Muscle layer of colon (tissue), 2 donors: ENCODE results near the gene KLHDC8B.

ENCODE experiments used
- H3K27ac ChIP-seq: one replicate; pipeline ENCODE4 v1.7.0; 2013; ENCODE audit warnings: low read depth, mild to moderate bottlenecking, low read length, moderate library complexity
- H3K27me3 ChIP-seq, 2 donors: one replicate each; pipeline ENCODE4 v1.7.0; 2013; ENCODE audit warnings: low read length in 2 of 2, mild to moderate bottlenecking in 2 of 2; ENCODE audit not compliant: insufficient read depth in 2 of 2, control insufficient read depth in 1 of 2
- H3K36me3 ChIP-seq: one replicate; pipeline ENCODE4 v1.7.0; 2013; ENCODE audit warnings: mild to moderate bottlenecking, low read length; ENCODE audit not compliant: insufficient read depth
- H3K4me1 ChIP-seq: one replicate; pipeline ENCODE4 v1.7.0; 2013; ENCODE audit warnings: mild to moderate bottlenecking, low read length; ENCODE audit not compliant: insufficient read depth
- H3K4me3 ChIP-seq, 2 donors: one replicate each; pipeline ENCODE4 v1.7.0; 2013; ENCODE audit warnings: low read length in 2 of 2, low read depth in 1 of 2, mild to moderate bottlenecking in 1 of 2, moderate library complexity in 1 of 2
- H3K9ac ChIP-seq: one replicate; pipeline ENCODE4 v1.7.0; 2013; ENCODE audit warnings: low read length
- H3K9me3 ChIP-seq: one replicate; pipeline ENCODE4 v1.7.0; 2013; ENCODE audit warnings: mild to moderate bottlenecking, low read length
- donor health status: abdominal sarcoma.
- donor health status: Adenocarcinoma of cecum.

Gene KLHDC8B

DNA sequence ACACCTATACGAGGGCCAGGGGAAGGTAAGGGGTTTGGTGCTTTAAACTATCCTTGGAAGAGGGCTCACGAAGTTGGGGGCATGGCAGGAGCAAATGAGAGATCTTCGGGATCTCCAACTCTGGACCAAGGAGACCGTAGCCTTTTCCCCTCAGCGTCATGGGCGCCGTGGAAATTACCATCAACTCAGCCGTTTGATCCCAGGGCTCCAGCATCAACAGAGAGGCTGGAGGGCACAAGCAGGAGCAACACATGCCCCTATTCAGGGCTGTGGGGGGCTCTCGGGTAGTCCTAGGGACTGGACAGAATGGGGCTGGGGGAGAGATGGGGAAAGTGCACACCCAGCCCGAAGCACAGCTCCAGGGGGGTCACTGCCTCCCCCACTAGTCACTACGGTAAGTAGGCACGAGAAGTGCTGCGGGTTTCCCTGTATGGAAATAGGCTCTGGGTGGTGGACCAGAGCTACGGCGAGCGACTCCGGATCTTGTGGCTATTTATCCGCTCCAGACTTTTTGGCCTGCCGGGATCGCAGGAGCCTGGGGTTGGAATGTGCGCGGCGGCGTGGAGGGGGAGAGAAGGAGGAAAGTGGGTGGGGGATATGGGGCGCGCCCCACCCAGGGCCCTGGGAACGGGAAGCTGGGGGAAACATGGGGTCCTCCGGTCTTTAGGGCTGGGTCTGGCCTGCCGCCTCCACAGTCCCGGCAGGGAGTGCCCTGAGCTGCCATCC, 38.0 kb upstream of the KLHDC8B start:
- Histone ChIP-seq H3K4me3 (peak overlapping the region; percentile 64 to 83), H3K36me3 (peaks cover 34% of the 10 kb centered on the region), H3K9me3 (no peaks in the 10 kb centered on the region), H3K9ac (peak overlapping the region; percentile 77), H3K4me1 (peaks cover 28% of the 10 kb centered on the region), H3K27ac (peak overlapping the region; percentile 70), H3K27me3 (no peaks in the 10 kb centered on the region)

DNA sequence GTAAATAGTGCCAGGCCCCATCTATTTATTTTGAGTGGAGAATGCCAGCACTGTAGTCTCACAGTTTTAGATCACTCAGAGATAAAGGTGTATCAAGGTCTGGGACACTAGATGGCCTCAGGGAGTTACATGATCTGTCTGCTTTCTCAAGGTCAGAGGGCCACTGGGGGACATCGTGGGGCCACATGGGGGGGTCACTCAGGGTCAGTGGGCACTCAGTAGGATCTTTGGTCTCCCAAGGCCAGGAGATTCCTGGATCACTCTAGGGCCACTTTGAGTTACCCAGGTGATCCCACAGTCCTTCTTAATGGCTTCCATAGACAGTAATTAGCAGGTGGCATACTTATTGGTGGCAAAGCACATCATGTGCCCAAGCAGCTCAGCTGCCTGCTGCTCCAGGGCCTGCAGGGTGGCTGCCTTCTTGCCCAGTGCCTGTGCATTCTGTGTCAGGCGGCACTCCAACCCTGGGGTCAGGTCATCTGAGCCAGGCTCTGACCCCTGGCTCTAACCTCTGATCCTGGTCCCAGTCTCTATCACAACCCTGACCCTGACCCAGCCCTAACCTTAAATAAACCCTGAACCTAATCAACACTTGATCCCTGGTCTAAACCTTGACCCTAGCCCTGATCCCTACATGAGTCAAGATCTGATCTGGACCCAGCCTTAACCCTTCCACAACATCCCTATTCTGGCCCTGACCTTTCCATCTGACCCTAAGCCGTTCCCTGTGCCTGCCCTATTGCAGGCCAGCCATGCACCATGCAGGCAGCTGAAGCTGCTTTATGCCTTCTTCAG, 36.7 kb upstream of the KLHDC8B start:
- Histone ChIP-seq H3K36me3 (peaks cover 21% of the 10 kb centered on the region), H3K4me3 (no peak overlapping the region)

DNA sequence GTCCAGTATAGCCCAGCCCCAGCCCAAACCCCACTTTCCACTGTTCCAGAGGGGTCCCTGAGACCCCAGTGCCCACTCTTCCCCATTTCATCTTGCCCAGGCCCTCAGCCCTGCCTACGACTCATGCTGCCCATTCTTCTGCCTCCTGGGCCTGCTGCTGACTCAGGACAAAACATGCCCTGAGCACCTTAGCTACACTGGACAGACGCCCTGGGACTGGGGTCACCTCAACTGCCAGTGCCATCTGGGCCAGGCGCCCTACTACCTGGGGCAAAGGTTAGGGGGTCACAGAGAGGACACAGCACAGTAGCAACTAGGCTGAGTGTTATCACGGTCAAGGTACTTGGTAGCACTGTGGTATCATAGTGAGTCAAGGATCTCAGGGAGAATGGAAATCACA, 35.9 kb upstream of the KLHDC8B start:
- no peaks in the 10 kb centered on the region for H3K27me3 ChIP-seq
- no peaks in the 10 kb centered on the region for H3K9me3 ChIP-seq
- peaks cover 21% of the 10 kb centered on the region for H3K4me1 ChIP-seq
- H3K36me3 ChIP-seq, result peaks cover 13% of the 10 kb centered on the region
- H3K4me3 ChIP-seq, result no peak overlapping the region
- H3K27ac ChIP-seq, result no peak overlapping the region
- H3K9ac ChIP-seq, result no peak overlapping the region

More for the DNA sequence above, 36.7 kb upstream of the KLHDC8B start:
- no peak overlapping the region for H3K27ac ChIP-seq
- H3K9me3 ChIP-seq, result no peaks in the 10 kb centered on the region
- H3K4me1 ChIP-seq, result peaks cover 28% of the 10 kb centered on the region
- H3K27me3 ChIP-seq, result no peaks in the 10 kb centered on the region
- no peak overlapping the region for H3K9ac ChIP-seq

DNA sequence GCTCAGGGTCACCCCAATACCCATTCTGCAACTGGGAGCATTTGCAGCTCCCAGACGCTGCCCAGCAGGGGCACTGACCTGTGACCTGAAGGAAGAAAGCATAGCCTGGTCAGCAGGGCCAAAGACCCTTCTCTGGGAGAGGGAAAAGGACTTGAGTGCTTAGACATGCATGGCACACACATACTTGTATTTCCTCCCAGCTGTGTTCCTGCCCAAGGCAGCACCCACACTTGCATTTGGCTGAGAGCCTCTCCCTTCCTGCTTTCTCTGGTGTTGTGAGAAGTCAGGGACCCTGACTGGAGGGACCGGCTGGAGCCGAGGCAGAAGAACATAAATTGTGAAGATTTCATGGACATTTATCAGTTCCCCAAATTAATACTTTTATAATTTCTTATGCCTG, 31.3 kb upstream of the KLHDC8B start:
- Histone ChIP-seq H3K9ac (no peak overlapping the region), H3K27me3 (no peaks in the 10 kb centered on the region), H3K4me3 (no peak overlapping the region), H3K27ac (no peak overlapping the region), H3K4me1 (no peaks in the 10 kb centered on the region), H3K36me3 (no peaks in the 10 kb centered on the region), H3K9me3 (no peaks in the 10 kb centered on the region)

DNA sequence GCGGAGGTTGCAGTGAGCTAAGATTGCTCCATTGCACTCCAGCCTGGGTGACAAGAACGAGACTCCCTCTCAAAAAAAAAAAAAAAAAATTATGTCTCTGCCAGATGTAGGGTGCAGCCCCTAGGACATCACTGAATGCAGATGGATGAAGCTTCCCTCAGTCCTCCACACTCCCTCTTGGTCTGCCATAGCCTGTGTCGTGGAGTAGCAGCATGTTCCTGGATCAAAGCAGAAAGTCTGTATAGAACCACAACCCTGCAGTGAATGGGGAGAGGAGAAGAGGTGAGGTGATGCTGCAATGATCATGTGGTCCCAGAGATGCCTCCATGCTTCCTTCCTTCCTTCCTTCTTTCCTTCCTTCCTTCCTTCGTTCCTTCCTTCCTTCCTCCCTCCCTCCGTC, 23.2 kb upstream of the KLHDC8B start:
- Histone ChIP-seq H3K4me1 (no peaks in the 10 kb centered on the region), H3K27me3 (no peaks in the 10 kb centered on the region), H3K27ac (no peak overlapping the region), H3K4me3 (no peak overlapping the region), H3K9me3 (no peaks in the 10 kb centered on the region), H3K36me3 (no peaks in the 10 kb centered on the region), H3K9ac (no peak overlapping the region)

DNA sequence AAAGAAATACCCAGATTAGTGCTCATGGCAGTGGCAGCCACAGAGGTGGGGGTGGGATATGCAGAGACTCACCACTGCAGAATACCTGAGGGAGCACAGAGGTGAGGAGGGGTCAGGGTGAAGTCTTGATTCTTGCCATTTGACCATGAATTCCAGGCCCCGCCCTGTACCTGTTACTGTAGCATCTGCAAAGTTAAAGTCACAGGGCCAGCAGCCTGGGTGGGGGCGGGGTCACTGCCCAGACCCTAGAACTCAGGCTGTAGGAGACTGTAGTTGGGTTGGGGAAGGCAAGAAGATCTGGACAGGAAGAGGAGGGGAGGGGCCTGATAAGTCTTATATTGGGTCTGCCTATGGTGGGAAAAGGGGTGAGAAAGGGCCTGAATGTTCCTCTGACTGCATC, 19.8 kb upstream of the KLHDC8B start:
- H3K27me3 ChIP-seq, result no peaks in the 10 kb centered on the region
- no peak overlapping the region for H3K9ac ChIP-seq
- no peaks in the 10 kb centered on the region for H3K36me3 ChIP-seq
- no peaks in the 10 kb centered on the region for H3K9me3 ChIP-seq
- no peaks in the 10 kb centered on the region for H3K4me1 ChIP-seq
- H3K4me3 ChIP-seq, result no peak overlapping the region
- H3K27ac ChIP-seq, result no peak overlapping the region

DNA sequence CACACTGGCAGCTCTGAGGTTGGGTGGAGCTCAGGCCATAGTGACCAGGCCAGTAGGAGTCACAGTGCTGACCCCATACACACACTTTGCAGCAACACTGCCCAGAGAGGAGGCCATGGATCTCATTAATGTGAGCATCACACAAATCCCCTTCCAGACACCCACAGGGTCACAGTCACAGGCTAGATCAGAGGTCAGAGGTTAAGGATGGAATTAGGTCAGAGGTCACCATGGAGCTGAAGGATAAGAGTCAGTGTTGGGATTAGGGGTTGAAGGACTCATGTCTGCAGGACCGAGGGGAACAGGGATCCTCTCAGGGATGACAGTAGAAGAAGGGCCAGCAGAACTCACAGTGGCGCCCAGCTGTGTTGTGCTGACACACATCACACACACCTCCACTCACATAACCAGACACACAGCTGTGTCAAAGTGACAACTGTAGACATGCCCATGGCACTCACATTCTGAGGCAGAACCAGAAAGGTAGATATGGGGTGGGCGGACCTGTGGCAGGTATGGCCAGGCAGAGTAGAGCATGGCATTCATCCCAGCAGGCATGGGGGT, 18.0 kb upstream of the KLHDC8B start:
- Histone ChIP-seq H3K9ac (no peak overlapping the region), H3K27me3 (no peaks in the 10 kb centered on the region), H3K27ac (no peak overlapping the region), H3K4me1 (no peaks in the 10 kb centered on the region), H3K9me3 (no peaks in the 10 kb centered on the region), H3K36me3 (no peaks in the 10 kb centered on the region), H3K4me3 (no peak overlapping the region)

DNA sequence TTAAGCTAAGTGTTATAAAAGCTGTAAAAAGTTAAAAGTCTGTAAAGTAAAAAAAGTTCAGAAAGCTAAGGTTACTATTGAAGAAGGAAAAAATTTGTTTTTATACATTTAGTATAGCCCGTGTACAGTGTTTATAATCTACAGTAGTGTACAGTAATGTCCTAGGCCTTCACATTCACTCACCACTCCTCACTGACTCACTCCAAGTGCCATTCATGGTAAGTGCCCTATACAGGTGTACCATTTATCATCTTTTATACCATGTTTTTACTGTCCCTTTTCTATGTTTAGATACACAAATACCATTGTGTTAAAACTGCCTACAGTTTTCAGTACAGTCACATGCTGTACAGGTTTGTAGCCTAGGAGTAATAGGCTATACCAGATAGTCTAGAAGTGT, 14.1 kb upstream of the KLHDC8B start:
- Histone ChIP-seq H3K9ac (no peak overlapping the region), H3K36me3 (no peaks in the 10 kb centered on the region), H3K4me1 (no peaks in the 10 kb centered on the region), H3K4me3 (no peak overlapping the region), H3K27me3 (no peaks in the 10 kb centered on the region), H3K9me3 (no peaks in the 10 kb centered on the region), H3K27ac (no peak overlapping the region)

DNA sequence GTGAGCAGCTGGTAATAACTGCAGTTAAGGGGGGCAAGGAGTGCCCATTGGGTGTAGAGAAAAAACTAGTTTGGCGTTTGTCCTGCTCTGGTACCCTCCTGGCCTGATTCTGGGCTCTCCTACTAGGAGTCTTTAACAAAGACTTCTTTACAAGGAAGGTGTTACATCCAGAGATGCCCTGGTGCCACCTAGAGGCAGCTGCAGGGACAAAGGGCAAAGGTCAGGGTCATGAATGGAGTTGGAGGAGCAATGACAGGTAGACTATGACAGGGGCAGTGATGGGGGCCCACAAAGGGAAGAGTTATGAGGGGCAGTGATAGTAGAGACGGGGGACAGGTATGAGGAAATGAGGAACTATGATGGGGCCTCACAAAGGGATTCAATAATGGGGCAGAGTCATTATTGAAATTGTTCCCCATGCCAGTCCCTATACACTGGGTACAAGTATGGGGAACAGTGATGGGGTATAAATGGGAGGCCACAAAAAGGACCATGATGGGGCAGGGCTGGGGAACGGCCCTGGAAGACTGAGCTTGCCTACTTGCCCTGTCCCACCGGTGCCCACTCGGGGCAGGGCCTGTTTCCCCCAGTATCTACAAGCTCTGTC, 13.2 kb upstream of the KLHDC8B start:
- Histone ChIP-seq H3K4me1 (no peaks in the 10 kb centered on the region), H3K27me3 (no peaks in the 10 kb centered on the region), H3K9me3 (no peaks in the 10 kb centered on the region), H3K36me3 (peaks cover 2% of the 10 kb centered on the region), H3K4me3 (no peak overlapping the region), H3K27ac (no peak overlapping the region), H3K9ac (no peak overlapping the region)

DNA sequence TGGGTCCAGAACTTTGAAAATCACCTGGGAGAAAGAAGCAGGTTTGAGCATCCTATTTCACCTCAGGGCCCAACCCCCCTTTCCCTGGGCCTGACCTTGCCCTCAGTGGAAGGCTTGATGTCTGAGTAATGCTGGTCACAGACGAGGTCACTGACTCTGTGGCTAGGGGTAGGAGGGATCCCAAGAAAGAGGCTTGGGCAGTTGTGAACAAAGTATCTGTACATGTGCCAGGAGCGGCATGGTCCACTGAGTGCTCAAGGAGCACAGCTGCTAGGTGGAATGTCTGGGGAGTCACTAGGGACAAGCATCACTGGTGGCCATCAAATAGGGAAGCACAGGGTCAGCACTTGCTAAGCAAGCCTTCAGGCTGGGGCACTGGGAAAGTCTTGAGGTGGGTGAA, 12.6 kb upstream of the KLHDC8B start:
- no peak overlapping the region for H3K9ac ChIP-seq
- no peaks in the 10 kb centered on the region for H3K4me1 ChIP-seq
- no peak overlapping the region for H3K4me3 ChIP-seq
- no peaks in the 10 kb centered on the region for H3K9me3 ChIP-seq
- no peak overlapping the region for H3K27ac ChIP-seq
- H3K27me3 ChIP-seq, result no peaks in the 10 kb centered on the region
- peaks cover 8% of the 10 kb centered on the region for H3K36me3 ChIP-seq

DNA sequence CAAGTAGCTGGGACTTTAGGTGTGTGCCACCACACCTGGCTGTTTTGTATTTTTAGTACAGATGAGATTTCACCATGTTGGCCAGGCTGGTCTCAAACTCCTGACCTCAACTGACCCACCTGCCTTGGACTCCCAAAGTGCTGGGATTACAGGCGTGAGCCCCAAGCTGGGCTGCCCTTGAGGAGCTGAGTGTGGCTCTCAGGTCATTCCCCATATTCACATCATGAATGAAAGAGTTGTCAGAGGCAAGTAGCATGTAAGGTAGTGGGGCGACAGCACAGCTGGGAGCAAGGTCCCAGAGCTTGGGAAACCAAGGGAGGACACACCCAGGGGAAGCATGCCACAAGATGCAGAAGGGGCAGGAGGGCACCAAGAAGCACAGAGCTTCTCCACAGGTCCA, 10.2 kb upstream of the KLHDC8B start:
- Histone ChIP-seq H3K4me3 (no peak overlapping the region), H3K9ac (no peak overlapping the region), H3K4me1 (peaks cover 10% of the 10 kb centered on the region), H3K27me3 (no peaks in the 10 kb centered on the region), H3K36me3 (peaks cover 14% of the 10 kb centered on the region), H3K27ac (no peak overlapping the region), H3K9me3 (no peaks in the 10 kb centered on the region)
